Uterus (tissue), 2 donors: Measurements from ENCODE around the gene TMEM247.

Experiments used
- POLR2A ChIP-seq, 2 donors: fragments of 450-650 bp; IDR thresholded peaks; one replicate each; pipeline ENCODE4 v1.6.1; 2016; ENCODE audit warnings: antibody characterized with exemption in 2 of 2, mild to moderate bottlenecking in 1 of 2, moderate library complexity in 1 of 2
- TF ChIP-seq, protein P1 (sequence below), 4 experiments: fragments of 200-600 bp in 2 of 4; fragments of 450-650 bp in 2 of 4; sonication (generic) in 2 of 4; IDR thresholded peaks; one replicate each; pipeline ENCODE4 v1.5.1; 2016 to 2019; ENCODE audit warnings: antibody characterized with exemption in 4 of 4, mild to moderate bottlenecking in 2 of 4, moderate library complexity in 1 of 4

DNA sequence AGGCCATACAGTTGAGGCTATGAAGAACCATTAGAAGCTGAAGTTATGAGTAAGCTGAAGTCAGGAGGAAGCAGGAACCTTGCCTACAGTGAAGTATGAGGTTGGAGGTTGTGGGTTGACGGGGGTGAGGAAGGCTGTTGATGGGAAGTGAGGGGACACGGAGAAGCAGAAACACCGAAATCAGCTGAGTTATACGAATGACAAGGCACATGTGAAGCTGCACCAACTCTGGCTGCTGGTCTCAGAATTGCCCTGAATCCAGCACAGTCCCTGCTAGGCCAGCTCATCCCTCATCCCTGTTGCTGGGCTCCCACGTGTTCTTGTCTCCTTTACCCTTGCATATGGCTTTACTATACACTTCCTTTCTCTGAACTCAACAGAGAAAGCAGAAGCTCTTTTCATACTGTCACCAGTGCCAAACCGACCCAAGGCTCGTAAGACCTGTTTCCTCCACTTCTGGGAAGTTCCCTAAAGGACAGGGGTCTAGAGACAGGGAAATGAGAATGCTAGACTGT, 9.2 kb upstream of the TMEM247 start:
- TF ChIP-seq POLR2A (IDR thresholded peaks at IDR 0.05), result no peak
- TF ChIP-seq, protein P1, sequence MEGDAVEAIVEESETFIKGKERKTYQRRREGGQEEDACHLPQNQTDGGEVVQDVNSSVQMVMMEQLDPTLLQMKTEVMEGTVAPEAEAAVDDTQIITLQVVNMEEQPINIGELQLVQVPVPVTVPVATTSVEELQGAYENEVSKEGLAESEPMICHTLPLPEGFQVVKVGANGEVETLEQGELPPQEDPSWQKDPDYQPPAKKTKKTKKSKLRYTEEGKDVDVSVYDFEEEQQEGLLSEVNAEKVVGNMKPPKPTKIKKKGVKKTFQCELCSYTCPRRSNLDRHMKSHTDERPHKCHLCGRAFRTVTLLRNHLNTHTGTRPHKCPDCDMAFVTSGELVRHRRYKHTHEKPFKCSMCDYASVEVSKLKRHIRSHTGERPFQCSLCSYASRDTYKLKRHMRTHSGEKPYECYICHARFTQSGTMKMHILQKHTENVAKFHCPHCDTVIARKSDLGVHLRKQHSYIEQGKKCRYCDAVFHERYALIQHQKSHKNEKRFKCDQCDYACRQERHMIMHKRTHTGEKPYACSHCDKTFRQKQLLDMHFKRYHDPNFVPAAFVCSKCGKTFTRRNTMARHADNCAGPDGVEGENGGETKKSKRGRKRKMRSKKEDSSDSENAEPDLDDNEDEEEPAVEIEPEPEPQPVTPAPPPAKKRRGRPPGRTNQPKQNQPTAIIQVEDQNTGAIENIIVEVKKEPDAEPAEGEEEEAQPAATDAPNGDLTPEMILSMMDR (IDR thresholded peaks at IDR 0.05), result no peak
